Kidney epithelial cell (primary cell): Measurements from ENCODE around the gene GLIS2. TPM values are rescaled to one million over a fixed set of nuclear protein-coding genes. Genes with fewer than 3 reads are reported as not detected.
A peak's percentile ranks its signal among the peaks of the same experiment; 100 is the strongest.

Experiments used
- DNase-seq: peaks from one replicate; pipeline ENCODE4 v3.0.0-alpha.2; 2010; ENCODE audit warnings: low read depth
- H3K27me3 ChIP-seq: 2 replicates; pipeline ENCODE4 v1.6.0; 2011; ENCODE audit warnings: low read length; ENCODE audit not compliant: control insufficient read depth, insufficient read depth
- H3K36me3 ChIP-seq: 2 replicates; pipeline ENCODE4 v1.5.1; 2011; ENCODE audit warnings: low read length; ENCODE audit not compliant: control insufficient read depth, insufficient read depth
- H3K4me3 ChIP-seq: 2 replicates; pipeline ENCODE4 v1.5.1; 2011; ENCODE audit warnings: low read depth, mild to moderate bottlenecking, control low read depth, low read length
- CTCF ChIP-seq: IDR thresholded peaks from 2 replicates; pipeline ENCODE4 v1.5.1; 2011; ENCODE audit warnings: mild to moderate bottlenecking, moderate library complexity, low read length, control low read depth, inconsistent platforms; ENCODE audit not compliant: insufficient read depth, poor library complexity, severe bottlenecking
- total RNA-seq: library from RNA; depleted of rRNA; stranded (reverse); fragments of >200 nt; gene quantifications from 2 replicates; pipeline ENCODE4 v1.2.3, GENCODE V29; 2015

The GLIS2 gene
- total RNA-seq, 1 donor from 2014 or later, result 11.5 TPM

GRCh38 chr16:4373909-4374742 lies 58.3 kb downstream of the GLIS2 start:
- no peak for DNase-seq
- H3K27me3 ChIP-seq, result no peaks in the 10 kb centered on the region
- H3K36me3 ChIP-seq, result no peaks in the 10 kb centered on the region
- H3K4me3 ChIP-seq, result peak overlapping the region; percentile 66
- no peak for TF ChIP-seq CTCF

DNA sequence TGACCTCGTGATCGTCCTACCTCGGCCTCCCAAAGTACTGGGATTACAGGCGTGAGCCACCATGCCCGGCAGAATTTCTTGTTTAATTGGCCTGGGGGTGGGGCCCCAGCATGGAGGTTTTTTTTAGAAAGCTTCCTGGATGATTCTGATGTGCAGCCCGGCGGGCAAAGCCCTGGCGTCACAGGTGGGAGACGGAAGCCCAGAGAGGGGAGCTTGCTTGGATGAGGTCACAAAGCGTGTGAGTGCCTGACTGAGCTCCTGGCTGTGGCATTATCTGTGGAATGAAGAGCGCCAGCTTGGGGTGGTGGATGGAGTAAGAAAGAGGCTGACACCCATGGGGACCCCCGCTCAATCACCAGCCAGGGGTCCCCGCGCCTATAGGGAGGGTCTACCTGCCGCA lies 59.9 kb downstream of the GLIS2 start:
- DNase-seq, result no peak
- TF ChIP-seq CTCF, result no peak
- Histone ChIP-seq H3K27me3 (no peaks in the 10 kb centered on the region), H3K36me3 (no peaks in the 10 kb centered on the region), H3K4me3 (no peak overlapping the region)

DNA sequence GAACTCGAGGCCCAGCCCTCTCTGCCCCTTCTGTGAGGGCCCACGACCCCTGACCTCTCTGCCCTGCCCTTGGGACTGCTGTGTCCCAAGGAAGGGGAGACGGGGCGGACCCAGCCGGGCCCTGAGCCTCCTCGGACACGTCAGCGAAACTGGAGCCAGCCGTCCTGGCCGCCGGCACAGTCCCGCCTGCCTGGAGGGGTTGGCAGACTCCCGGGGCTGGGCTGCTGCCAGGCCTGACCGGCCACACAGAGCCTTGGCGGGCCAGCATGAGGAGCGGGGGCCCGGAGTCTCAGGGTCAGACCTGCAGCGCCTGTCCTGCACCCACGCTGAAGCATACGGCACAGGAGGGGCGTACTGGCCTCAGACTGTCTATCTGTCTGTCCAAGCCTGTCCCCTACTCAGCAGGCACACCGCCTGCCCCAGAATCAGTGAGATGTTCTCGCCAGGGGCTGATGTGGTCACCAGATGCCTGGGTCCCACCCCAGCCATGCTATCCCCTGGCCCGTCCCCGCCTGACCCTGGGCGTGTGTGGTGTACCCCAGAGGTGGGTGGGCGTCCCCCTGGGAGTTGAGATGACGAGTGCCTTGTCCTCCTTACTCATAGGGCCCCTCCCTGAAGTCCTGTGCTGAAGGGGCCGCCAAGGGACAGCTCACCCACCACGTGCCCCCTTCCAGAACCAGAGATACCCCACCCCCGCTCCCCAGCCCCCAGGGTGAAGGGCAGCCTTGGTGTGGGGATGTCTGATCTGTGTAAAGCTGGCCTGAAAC lies 60.4 kb downstream of the GLIS2 start:
- no peaks in the 10 kb centered on the region for H3K27me3 ChIP-seq
- TF ChIP-seq CTCF, result no peak
- no peaks in the 10 kb centered on the region for H3K36me3 ChIP-seq
- no peak overlapping the region for H3K4me3 ChIP-seq
- no peak for DNase-seq

GRCh38 chr16:4376893-4377572 lies 61.2 kb downstream of the GLIS2 start:
- H3K27me3 ChIP-seq, result no peaks in the 10 kb centered on the region
- no peak overlapping the region for H3K4me3 ChIP-seq
- DNase-seq, result no peak
- no peak for TF ChIP-seq CTCF
- no peaks in the 10 kb centered on the region for H3K36me3 ChIP-seq

DNA sequence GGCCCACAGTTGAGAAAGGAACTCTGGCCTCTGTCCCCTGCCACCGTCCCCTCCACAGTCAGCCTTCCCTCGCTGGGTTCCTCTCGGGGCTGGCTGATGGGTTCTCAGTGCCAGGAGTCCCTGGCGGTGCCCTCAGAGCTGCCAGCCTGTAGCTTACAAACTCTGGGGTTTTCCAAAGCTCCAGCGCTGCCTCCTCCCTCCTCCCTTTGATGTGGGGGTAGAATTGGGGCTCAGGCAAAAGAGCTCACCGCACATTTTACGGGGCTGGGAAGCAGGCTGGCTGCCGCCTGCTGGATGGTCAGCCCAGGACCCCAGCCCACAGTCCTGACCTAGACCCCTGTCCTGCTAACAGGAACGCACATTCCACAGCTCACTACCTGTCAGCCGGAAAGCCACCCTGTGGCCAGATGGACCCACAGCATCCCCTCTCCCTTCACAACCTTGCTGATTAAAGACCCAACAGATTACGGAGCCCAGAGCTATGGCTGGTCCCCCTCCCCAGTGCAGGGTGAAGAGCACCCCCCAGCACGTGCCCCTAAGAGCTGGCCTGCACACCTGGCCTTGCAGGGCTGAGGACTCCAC lies 61.8 kb downstream of the GLIS2 start:
- no peak overlapping the region for H3K4me3 ChIP-seq
- H3K36me3 ChIP-seq, result peaks cover under 1% of the 10 kb centered on the region
- no peak for DNase-seq
- peak; percentile 42 for TF ChIP-seq CTCF
- no peaks in the 10 kb centered on the region for H3K27me3 ChIP-seq
